GM19372 (cell line): ENCODE data around the gene BRD7.
A peak's percentile ranks its signal among the peaks of the same experiment; 100 is the strongest.
"Not testable (repeated sequence)": the region's sequence is repeated elsewhere in the genome, so short reads cannot be mapped to it uniquely, and the experiment has no call there.

Source experiments
- ATAC-seq: cut with Tn5 transposase; IDR thresholded peaks from one replicate; pipeline ENCODE4 v1.9.1; 2021; ENCODE audit warnings: mild to moderate bottlenecking, low read depth, moderate library complexity; ENCODE audit not compliant: unreplicated experiment

Gene BRD7

DNA sequence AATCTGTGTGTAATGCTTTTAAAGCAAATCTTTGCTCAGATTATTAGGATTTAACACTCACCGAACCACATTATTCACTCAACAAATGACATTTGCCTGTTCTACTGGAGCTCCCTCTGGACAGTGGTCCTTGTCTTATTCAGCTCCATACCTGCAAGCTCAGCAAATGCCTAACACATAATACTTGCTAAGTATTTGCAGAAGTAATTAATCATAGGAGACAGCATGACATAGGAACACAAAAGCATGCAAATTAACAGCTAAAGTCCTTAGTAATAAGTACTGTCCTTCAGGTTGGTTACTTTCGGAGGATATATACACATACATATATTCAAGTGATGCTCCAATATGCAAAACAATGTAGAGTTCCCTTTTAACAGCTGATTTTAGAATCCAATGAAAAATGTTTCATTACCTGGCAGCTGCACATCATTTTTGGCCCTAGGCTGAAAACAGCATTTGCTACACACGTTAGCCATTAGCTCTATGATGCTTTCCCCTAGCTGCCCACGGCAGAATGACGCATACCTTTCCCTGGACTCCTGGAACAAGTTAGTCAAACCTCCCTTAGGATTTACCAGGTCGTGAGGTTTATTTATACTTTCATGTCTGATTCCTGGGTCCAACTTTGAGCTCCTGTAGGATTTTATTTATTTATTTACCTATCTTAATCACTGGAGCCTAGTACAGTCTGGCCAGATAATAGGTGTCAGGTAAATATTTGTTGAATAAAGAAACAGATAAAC lies 8.6 kb downstream of the BRD7 start:
- ATAC-seq = no peak

DNA sequence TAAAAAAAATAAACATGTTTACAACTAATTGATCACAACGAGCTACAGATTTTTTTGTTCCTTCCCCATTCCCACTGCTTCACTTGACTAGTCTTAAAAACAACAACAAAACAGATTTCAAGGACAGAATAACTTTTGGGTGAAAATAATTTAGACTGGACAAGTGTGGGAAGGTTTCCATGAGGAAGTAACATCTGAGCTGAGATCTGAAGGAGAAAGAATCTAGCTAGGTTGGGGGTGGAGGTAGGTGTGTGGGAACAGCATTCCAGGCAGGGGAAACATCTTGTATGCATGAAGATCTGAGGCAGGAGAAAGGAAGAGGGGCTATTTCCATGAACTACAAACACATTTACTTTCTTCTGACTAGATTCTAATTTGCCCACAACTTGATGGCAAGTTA lies 9.2 kb downstream of the BRD7 start:
- ATAC-seq = no peak

DNA sequence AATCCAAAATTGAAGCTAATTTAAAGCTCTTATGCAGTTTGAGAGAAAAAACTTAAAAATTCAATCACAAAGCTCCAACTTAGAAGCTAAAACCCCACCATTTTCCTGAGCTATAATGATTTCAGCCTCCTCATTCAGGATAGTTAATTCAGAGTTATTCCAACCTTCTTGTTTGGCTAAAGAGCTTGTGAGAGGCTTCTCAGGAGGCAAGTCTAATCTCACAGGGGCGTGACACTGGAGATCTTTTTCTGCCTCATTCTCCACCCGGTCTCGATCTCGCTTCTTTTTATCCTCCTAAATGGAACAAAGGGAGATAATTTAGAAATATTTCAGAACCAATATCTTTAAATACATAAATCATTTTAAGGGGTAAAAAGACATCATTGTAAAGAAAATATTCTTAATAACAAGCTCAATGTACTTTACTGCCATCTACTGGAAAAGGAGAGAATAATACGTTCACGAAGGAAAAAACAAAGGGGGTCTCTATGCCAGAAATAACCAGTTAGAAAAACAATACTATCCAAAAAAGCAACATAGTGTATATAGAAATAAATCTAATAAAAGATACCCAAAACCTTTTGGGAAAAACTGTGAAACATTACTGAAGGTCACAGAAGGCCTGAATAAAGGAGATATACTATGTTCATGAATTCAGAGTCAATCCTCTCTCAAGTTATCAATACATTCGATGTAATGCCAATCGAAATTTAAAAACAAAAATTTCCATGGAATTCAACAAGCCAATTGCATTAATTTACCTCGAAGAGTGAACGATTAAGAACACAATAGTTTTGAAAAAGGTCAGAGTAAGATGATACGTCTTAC lies 13.9 kb downstream of the BRD7 start:
- no peak for ATAC-seq

DNA sequence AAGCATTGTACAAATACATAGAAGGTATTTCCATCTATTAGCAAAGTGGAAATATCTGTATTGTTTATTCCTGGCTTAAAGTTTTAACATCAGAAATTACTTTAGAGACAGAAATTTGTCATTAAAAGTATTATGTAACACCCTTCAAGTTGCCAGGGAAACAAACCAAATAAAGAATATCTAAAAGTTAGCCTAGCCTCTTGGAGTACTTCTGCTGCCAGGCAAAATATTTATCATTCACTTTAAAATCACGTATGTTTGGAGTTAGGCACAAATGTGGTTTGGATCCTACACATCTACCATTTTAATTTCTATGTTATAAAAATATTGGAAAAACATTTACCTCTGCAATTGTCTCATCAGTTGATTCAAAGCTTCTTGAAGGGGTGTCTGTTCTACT lies 14.7 kb downstream of the BRD7 start:
- no peak for ATAC-seq

DNA sequence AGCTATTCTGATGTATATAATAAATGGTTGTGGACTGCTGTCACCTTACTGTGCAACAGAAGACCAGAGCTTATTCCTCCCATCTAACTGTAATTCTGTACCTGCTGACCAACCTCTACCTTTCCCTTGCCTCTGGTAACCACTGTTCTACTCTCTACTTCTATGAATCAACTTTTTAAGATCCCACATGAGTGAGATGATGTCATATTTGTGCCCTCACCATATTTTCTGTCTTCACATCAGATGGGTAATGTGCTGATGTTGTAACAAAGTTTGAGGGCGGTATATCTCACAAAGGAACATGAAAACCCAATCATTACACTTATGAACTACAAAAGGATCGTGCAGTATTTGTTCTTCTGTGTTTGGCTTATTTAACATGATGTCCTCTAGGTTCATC lies 16.8 kb downstream of the BRD7 start:
- no peak for ATAC-seq

DNA sequence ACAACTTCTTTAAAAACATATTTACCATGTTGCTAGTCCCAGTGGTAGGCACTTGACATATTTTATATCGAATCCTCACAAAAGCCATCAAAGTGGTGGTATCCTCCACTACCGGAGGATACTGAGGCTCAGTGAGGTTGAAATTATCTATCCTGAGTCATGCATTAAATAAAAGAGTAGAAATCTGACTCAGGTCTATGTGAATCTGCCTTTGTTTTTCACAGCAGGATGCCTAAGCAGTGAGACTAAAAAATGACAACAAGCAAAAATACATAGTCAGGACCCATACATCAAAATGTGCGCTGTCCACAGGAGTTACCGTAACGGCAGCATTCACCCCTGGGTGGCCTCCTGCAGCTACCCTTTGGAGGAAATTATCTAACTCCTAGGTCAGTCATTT lies 17.7 kb downstream of the BRD7 start:
- ATAC-seq = no peak

DNA sequence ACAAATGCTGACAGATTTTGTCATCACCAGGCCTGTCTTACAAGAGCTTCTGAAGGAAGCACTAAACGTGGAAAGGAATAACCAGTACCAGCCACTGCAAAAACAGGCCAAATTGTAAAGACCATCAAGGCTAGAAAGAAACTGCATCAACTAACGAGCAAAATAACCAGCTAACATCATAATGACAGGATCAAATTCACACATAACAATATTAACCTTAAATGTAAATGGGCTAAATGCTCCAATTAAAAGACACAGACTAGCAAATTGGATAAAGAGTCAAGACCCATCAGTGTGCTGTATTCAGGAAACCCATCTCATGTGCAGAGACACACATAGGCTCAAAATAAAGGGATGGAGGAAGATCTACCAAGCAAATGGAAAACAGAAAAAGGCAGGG lies 23.6 kb downstream of the BRD7 start:
- not testable (repeated sequence) for ATAC-seq

DNA sequence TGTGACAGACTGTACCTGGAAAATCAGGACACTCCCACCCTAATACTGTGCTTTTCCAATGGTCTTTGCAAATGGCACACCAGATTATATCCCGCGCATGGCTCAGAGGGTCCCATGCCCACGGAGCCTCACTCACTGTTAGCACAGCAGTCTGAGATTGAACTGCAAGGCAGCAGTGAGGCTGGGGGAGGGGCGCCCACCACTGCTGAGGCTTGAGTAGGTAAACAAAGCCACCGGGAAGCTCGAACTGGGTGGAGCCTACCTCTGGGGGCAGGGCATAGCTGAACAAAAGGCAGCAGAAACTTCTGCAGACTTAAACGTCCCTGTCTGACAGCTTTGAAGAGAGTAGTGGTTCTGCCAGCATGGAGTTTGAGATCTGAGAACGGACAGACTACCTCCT lies 25.2 kb downstream of the BRD7 start:
- ATAC-seq = not testable (repeated sequence)

DNA sequence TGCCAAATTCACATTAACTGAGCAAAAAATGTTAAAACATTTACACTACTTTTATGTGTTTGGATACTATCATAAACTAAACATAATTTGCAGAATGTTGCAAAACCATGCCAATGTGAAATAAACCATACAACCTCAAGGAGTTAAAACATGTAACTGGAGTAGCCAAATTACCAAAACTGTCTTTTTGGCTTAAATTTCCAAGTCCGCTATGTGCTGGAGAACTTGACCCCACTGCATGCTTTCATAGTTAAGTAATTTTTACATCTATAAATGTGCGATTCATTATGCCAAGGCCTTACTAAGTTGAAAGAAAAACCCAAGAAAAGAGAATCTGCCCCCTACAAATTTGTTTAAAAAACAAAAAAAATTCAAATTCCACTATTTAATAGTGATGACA lies 28.2 kb downstream of the BRD7 start:
- no peak for ATAC-seq

DNA sequence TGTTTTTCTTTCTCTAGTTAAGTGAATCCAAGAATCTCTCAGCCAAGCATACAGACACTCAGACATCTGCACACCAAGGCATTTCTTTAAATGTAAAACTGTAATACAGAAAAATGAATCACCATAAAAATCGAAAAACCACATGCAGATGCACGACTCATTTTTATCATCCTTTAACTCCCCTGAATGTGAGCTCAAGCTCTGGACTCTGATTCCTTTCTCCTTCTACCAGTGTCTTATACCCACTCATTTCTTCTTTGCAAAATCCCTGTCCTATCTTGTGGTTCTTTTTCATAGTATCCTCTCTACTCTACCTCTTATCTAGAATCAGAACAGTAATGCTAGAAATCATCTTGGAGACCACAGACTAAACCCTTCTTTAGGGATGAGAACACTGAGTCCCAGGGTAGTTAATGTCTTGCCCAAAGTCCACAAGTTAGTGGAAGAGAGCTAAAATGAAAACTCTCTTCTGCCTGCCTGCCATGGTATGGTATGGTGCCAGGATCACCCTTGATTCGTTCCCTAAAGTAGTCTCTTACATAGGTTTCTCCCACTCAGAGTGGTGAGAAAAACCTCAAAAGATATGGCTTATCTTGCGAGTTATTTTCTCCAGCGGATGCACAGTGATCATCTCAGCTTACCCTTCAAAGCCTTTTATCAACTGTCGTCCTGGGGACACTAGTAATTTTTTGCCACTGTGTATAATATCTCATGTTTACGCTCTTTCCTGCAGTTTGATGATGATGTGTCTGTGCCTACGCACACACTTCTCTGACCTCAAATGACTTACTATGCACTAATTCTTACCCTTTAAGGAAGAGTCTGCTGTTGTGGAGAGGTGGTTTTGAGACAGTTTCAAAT lies 30.2 kb downstream of the BRD7 start:
- no peak for ATAC-seq

DNA sequence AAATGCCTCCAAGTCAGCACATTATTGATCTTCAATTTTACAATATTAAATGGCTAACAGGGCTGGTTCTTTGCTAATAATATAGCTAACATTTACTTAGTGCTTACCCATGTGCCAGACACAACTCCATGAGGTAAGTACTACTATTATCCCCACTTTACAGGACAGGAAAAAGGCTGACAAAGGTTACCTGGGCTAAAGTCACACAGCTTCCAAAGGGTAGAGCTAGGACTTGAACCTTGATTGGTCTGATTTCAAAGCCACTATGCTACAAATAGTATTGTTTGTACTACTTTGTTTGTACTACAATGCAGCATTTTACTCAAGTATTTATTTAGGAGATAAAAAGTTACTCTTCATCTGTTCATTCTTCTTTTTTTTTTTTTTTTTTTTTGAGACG lies 31.9 kb downstream of the BRD7 start:
- ATAC-seq = no peak

DNA sequence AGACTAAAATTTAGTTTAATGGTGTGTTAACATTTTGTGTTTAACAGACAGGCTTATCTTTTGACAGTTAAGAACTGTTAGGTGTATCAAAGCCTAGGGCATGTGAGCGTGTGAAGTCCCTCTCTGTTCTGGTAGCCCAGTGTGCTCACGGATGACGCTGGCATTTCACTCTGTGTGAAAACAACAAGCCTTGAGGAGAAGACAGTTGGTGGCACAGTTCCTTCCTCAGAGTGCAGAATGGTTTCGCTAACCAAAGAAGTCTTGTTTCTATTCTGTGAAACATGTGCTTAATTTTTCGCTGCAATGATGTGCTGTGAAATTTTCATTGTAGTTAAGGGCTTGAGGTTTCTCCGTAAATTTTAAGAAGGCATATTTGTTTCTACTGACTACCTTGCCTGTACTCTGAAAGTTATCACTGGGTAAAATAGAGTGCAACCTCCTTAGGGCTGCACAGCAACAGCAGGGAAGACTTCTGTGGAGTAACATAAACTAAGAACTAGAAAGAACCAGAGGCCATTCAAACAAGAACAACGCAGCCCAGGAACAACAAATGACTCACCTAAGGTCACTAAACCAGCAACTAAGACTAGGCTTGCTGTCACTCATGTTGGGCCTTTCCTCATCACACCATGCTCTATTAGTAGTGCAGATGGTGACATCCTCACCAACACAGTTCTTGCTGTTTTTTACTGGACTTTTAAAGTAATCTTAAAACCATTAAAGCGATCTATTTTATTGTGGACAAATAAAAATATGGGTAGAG lies 33.4 kb downstream of the BRD7 start:
- peak; percentile 79 for ATAC-seq

DNA sequence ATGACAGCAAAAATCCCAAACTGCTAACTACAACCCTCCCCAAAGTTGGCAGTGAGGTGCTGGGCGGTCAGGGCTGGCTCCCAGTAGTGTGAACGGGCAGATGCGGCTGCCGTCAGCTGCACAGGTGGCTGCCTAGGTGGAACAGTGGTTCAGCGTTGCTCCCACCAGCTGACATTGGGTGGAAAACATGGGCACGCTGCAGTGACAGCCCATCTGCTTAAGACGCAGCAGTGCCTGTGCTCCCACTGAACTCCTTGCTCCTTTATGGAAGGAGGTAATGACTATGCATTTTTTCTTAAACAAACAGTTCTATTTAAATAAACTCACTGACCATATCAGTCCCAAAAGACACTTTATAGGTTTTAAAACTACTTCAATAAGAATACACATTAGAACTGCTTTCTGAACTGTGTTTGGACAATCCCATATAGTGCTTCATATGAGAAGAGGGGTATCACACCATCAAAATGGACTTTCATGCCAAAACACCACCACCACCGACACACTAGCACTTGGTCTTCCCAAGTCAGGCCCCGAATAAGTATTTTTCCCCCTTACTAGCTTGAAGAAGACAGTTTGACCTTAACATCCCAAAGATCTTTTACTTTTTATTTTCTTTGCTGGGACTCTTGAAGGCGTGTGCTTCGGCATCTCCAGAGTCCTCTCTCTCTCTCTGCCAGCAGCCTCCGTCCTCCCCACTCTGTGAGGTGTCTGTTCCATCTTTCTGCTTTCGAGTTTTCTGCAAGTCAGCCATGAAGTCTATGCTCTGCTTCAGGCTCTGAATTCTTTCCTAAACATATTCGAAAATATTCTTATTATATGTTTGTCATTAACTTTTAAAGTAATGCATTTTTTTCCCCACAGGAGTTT lies 34.4 kb downstream of the BRD7 start:
- ATAC-seq = no peak

DNA sequence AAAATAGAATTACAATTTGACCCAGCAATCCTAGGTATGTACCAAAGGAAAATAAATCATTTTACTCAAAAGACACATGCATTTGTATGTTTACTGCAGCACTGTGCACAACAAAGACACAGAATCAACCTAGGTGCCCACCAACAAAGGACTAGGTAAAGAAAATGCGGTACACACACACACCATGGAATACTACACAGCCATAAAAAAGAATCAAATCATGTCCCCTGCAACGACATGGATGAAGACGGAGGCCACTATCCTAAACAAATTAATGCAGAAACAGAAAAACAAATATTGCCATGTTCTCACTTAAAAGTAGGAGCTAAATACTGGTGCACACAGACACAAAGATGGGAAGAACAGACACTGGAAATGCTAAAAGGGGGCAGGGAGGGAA lies 36.2 kb downstream of the BRD7 start:
- ATAC-seq = no peak

DNA sequence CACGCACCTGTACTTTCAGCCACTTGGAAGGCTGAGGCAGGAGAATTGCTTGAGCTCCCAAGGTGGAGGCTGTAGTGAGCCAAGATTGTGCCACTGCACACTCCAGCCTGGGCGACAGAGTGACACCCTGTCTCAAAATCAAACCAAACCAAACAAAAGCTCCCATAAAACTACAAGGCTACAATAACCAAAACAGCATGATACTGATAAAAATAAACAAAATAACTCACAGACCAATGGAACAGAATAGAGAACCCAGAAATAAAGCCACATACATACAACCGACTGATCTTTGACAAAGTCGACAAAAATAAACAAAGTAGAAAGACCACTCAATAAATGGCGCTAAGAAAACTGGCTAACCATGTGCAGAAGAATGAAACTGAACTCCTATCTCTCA lies 37.2 kb downstream of the BRD7 start:
- no peak for ATAC-seq

DNA sequence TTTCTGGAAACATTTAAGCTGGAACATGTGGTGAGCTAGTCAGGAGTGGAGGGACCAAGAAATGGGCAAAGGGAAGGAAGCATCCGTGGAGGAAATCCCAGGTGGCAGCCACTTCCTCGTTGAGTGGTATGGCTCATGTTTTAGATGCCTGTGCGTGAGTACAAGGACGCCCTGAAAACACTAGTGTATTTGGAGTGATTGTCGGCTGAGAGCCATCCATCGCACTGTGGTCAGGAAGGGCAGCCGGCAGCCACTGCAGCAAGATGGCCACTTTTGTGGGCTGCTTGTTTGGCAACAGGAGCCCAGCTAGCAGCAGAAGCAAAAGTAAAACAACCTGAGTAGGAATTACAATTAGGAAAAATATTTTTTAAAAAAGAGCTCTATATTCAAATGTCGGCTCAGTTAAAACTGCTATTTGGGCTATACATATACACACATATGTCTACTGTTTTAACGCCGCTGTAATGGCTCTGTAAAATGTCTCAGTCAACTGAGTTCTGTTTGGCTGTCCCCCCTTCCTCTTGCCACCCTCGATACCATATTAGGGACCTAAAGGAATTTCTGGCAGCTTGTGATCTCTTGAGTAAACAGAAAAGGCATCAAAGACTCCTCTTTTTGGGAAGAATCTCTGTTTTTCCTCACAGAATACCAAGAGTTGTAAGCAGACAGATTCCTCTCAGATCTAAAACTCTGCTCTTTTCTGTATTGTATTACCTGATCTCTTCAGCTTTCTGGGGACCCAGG lies 39.2 kb downstream of the BRD7 start:
- ATAC-seq = no peak

DNA sequence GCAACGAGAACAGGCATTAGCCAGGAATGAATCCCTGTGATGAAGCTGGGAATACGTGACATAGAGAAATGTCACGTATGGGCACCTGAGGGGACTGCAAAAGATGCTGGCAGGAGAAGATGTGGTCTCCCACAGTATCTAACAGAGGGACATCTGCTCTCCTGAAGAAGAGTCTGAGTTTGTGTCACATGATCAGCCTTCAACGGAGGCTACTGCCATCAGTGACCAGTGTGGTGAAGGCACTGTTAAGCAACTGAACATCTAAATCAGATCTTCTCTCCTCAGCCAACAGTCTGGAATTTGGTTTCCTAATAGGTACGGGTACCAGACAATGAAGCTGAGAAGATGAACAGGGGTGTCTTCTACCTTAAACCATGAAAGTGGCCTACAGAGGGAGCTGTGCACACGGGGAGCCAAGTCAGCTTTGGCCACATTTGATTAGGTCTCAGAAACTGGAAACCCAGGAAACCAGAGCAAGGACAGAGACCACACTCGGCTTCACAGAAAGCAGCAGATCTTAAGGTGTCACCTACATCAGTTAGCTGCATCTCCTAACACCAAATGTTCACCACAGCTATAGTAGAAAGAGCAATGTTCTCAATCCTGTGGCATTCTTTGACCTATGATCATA lies 41.8 kb downstream of the BRD7 start:
- ATAC-seq = peak; percentile 70

DNA sequence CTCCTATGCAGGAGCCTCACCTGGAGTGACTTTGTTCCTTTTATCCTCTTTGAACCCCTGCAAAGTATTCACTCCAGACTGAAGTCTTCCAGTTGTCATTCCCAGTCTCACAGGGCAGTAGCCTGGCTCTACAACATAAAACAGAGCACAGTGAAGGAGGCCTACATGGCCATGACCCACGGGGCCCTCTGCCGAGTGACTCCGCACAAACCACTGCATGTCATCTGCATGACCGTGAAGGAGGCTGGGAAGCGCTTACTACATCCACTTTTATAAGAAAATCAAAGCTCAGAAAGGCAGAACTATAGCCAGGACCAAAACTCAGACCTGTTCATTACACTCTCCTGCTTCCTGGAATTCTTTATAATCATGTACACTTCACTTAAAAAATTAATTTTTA lies 42.5 kb downstream of the BRD7 start:
- ATAC-seq = no peak
